NCI-H2107 (cell line): Measurements from ENCODE around the gene SEMA3G.

Source experiments
- DNase-seq: peaks from one replicate; lab custom pipeline; 2025; lab: John Stamatoyannopoulos, UW

Gene SEMA3G

GRCh38 chr3:52444860-52445793, at the start of gene SEMA3G:
TSS of gene SEMA3G (minus strand) at chr3:52445103. CDS start at chr3:52445027, 76 bp downstream.
- DNase-seq, result no peak

- DNase-seq, result no peak
These were observed 49.5 kb upstream of the SEMA3G start for GRCh38 chr3:52494445-52494844.

- no peak for DNase-seq
These were observed 48.5 kb upstream of the SEMA3G start for GRCh38 chr3:52493232-52494017.

GRCh38 chr3:52492059-52492458, 47.2 kb upstream of the SEMA3G start:
- DNase-seq, result no peak

GRCh38 chr3:52490939-52491526, 46.1 kb upstream of the SEMA3G start:
- no peak for DNase-seq

GRCh38 chr3:52490035-52490938, 45.4 kb upstream of the SEMA3G start:
- no peak for DNase-seq

GRCh38 chr3:52489453-52489852, 44.5 kb upstream of the SEMA3G start:
- no peak for DNase-seq

GRCh38 chr3:52488746-52489145, 43.8 kb upstream of the SEMA3G start:
- no peak for DNase-seq

- no peak for DNase-seq
These were observed 43.1 kb upstream of the SEMA3G start for GRCh38 chr3:52487788-52488691.

GRCh38 chr3:52487050-52487787, 42.3 kb upstream of the SEMA3G start:
- DNase-seq, result no peak

- no peak for DNase-seq
These were observed 40.0 kb upstream of the SEMA3G start for GRCh38 chr3:52484680-52485461.

GRCh38 chr3:52483577-52484381, 38.9 kb upstream of the SEMA3G start:
- no peak for DNase-seq

GRCh38 chr3:52483081-52483480, 38.2 kb upstream of the SEMA3G start:
- no peak for DNase-seq

- DNase-seq, result no peak
These were observed 37.1 kb upstream of the SEMA3G start for GRCh38 chr3:52481819-52482521.

GRCh38 chr3:52480768-52481715, 36.1 kb upstream of the SEMA3G start:
- DNase-seq, result no peak

GRCh38 chr3:52479877-52480575, 35.1 kb upstream of the SEMA3G start:
- no peak for DNase-seq
